AG08395 (cell line): ENCODE results near the gene AGBL2.
A peak's percentile ranks its signal among the peaks of the same experiment; 100 is the strongest.

Source experiments
- DNase-seq: peaks from one replicate; pipeline ENCODE4 v3.0.0; 2012; ENCODE audit warnings: mixed read lengths, low spot score

AGBL2 gene

GRCh38 chr11:47631473-47631872 lies 83.7 kb downstream of the AGBL2 start:
- no peak for DNase-seq

- DNase-seq, result no peak
These were observed 87.1 kb downstream of the AGBL2 start for GRCh38 chr11:47628026-47628425.

- no peak for DNase-seq
These were observed 88.9 kb downstream of the AGBL2 start for GRCh38 chr11:47626234-47626633.

DNA sequence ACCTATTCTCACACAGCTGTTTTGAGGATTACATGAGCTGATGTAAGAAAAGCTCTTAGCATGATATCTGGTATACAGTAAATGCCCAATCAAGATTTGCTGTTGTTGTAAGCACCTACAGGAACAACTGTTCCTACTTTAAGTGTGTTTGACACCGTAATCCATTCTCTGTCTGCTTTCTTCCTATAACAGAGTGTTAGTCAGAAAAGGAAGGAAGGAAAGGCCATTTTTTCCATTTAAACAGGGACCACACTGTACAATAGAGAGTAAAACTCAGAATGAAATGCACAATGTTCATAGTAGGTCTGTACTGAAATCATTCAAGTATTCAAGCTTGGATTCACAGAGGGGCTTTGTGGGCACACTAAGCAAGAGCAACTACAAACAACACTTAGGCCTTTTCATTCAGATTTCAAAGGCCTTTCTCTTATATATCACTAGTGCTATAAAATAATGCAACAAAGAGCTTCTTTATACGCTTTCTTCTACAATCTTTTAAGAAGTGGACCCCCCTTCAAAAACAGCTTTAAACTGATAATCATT lies 94.3 kb downstream of the AGBL2 start:
- DNase-seq, result no peak

- DNase-seq, result peak; percentile 36
These were observed 97.8 kb downstream of the AGBL2 start for GRCh38 chr11:47617417-47617809.

- peak; percentile 78 for DNase-seq
These were observed 98.3 kb downstream of the AGBL2 start for GRCh38 chr11:47616726-47617416.

DNA sequence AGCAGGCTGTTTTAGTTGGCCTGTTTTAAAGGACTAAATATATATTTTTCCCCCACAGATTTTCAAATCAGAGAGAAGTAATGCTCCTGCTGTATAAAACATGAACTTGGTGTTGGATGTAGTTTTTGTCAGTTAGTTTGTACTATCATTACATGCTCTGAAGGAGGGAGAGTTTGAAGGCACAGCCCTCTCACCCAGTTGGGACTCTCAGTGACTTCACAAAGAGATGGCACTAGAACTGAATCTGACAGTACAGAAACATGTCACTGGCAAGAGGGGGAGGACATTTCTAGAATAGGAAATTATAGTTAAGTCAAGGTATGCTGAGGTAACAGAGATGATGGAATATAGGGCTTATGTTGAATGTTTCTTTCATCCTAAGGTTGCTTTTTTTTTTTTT lies 99.9 kb downstream of the AGBL2 start:
- no peak for DNase-seq

- DNase-seq, result no peak
These were observed 103.8 kb downstream of the AGBL2 start for GRCh38 chr11:47611348-47611794.

DNA sequence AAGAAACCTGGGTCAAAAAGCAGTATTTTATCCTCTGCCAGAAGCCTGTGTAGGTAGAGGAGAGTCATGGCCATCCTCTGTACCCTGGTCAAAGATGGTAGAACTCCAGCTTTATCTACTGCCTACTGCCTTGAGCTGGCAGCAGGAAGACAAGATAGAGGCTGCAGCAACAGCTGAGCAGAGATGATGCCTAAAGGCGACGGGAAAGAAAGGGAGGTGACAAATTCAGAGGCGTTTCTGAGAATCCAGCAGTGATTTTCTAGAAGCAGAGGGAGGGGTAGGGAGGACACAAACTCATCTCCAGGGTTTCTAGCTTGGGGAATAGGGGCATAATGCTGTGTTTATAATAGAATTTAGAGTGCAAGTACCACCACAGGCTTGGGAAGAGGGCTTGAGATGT lies 105.5 kb downstream of the AGBL2 start:
- DNase-seq, result no peak
